GM23338 (cell line): ENCODE measurements around the gene ZC3H7A. TPM values are rescaled to one million over a fixed set of nuclear protein-coding genes. Genes with fewer than 3 reads are reported as not detected.

ENCODE experiments used
- ATAC-seq: fragments of 200-7000 bp; cut with Tn5 transposase; 3 replicates; pipeline ENCODE4 v1.9.1; 2020
- DNase-seq: peaks from one replicate; pipeline ENCODE4 v3.0.0-alpha.2; 2015; ENCODE audit warnings: low spot score
- H2AFZ ChIP-seq: fragments of 200-600 bp; sonication (generic); 2 replicates; pipeline ENCODE4 v1.8.0; 2016; ENCODE audit warnings: antibody characterized with exemption, mild to moderate bottlenecking, moderate library complexity
- H3F3A ChIP-seq: fragments of 200-600 bp; sonication (generic); replicated peaks from 2 replicates; pipeline ENCODE4 v1.8.0; 2017; ENCODE audit warnings: antibody characterized with exemption, mixed run types, low read depth
- H3K27ac ChIP-seq: fragments of 200-600 bp; sonication (generic); 2 replicates; pipeline ENCODE4 v1.6.1; 2016; ENCODE audit warnings: low read depth
- H3K27me3 ChIP-seq: fragments of 200-600 bp; sonication (generic); 2 replicates; pipeline ENCODE4 v1.8.0; 2016; ENCODE audit warnings: mild to moderate bottlenecking, mixed run types, moderate library complexity; ENCODE audit not compliant: insufficient read depth
- H3K36me3 ChIP-seq: fragments of 200-600 bp; sonication (generic); 2 replicates; pipeline ENCODE4 v1.8.0; 2016; ENCODE audit warnings: mild to moderate bottlenecking; ENCODE audit not compliant: insufficient read depth
- H3K4me1 ChIP-seq: fragments of 200-600 bp; sonication (generic); 2 replicates; pipeline ENCODE4 v1.8.0; 2016; ENCODE audit warnings: mild to moderate bottlenecking, moderate library complexity; ENCODE audit not compliant: insufficient read depth
- H3K4me2 ChIP-seq: fragments of 200-600 bp; sonication (generic); 2 replicates; pipeline ENCODE4 v1.7.1; 2017; ENCODE audit warnings: mixed run types
- H3K4me3 ChIP-seq: fragments of 200-600 bp; sonication (generic); 2 replicates; pipeline ENCODE4 v1.6.1; 2016; ENCODE audit warnings: mixed run types
- H3K79me2 ChIP-seq: fragments of 200-600 bp; sonication (generic); replicated peaks from 2 replicates; pipeline ENCODE4 v1.8.0; 2017; ENCODE audit warnings: mild to moderate bottlenecking; ENCODE audit not compliant: insufficient read depth
- H3K9me2 ChIP-seq: fragments of 200-600 bp; sonication (generic); 2 replicates; pipeline ENCODE4 v1.8.0; 2017; ENCODE audit not compliant: insufficient read depth
- H4K20me1 ChIP-seq: fragments of 200-600 bp; sonication (generic); replicated peaks from 2 replicates; pipeline ENCODE4 v1.8.0; 2017; ENCODE audit warnings: mild to moderate bottlenecking; ENCODE audit not compliant: insufficient read depth
- H3K27ac Mint-ChIP-seq: 2 replicates; pipeline ENCODE4 v1.8.0; 2020; ENCODE audit warnings: inconsistent platforms, mild to moderate bottlenecking, moderate library complexity, mixed read lengths
- H3K27me3 Mint-ChIP-seq: 3 replicates; pipeline ENCODE4 v1.8.0; 2022; ENCODE audit warnings: low read depth, mild to moderate bottlenecking, moderate library complexity, mixed read lengths, inconsistent platforms; ENCODE audit not compliant: insufficient read depth, poor library complexity
- H3K36me3 Mint-ChIP-seq: 3 replicates; pipeline ENCODE4 v1.8.0; 2021; ENCODE audit warnings: low read depth, mild to moderate bottlenecking, inconsistent platforms, moderate library complexity, mixed read lengths
- H3K4me1 Mint-ChIP-seq: 3 replicates; pipeline ENCODE4 v1.8.0; 2020; ENCODE audit warnings: mild to moderate bottlenecking, inconsistent platforms, mixed read lengths
- H3K4me3 Mint-ChIP-seq: 3 replicates; pipeline ENCODE4 v1.8.0; 2021; ENCODE audit warnings: moderate library complexity, mild to moderate bottlenecking, inconsistent platforms, mixed read lengths
- H3K9me3 Mint-ChIP-seq: 3 replicates; pipeline ENCODE4 v1.8.0; 2020; ENCODE audit warnings: moderate library complexity, mild to moderate bottlenecking, inconsistent platforms, mixed read lengths
- CREB1 ChIP-seq: fragments of 250-450 bp; sonication (Bioruptor Pico); IDR thresholded peaks from 2 replicates; pipeline ENCODE4 v1.5.0; 2020; ENCODE audit warnings: low read depth, mild to moderate bottlenecking, moderate library complexity
- EZH2 ChIP-seq: fragments of 200-600 bp; sonication (generic); IDR thresholded peaks from one replicate; pipeline ENCODE4 v1.8.0; 2017; ENCODE audit warnings: antibody characterized with exemption, mild to moderate bottlenecking, low read depth; ENCODE audit not compliant: unreplicated experiment
- EZH2phosphoT487 ChIP-seq: fragments of 200-600 bp; sonication (generic); IDR thresholded peaks from one replicate; pipeline ENCODE4 v1.8.1; 2018; ENCODE audit warnings: antibody characterized with exemption; ENCODE audit not compliant: unreplicated experiment
- JUNB ChIP-seq: IDR thresholded peaks from one replicate; pipeline ENCODE4 v1.6.1; 2016; ENCODE audit warnings: antibody characterized with exemption; ENCODE audit not compliant: unreplicated experiment
- NANOG ChIP-seq: IDR thresholded peaks from 2 replicates; pipeline ENCODE4 v1.6.1; 2016; ENCODE audit warnings: antibody characterized with exemption, borderline replicate concordance
- POLR2AphosphoS5 ChIP-seq: IDR thresholded peaks from 2 replicates; pipeline ENCODE4 v1.6.1; 2016; ENCODE audit warnings: antibody characterized with exemption, low read depth
- STAT1 ChIP-seq: IDR thresholded peaks from one replicate; pipeline ENCODE4 v1.6.1; 2016; ENCODE audit warnings: antibody characterized with exemption; ENCODE audit not compliant: unreplicated experiment
- ZNF114 ChIP-seq: fragments of 250-450 bp; sonication (Bioruptor Pico); IDR thresholded peaks from 2 replicates; pipeline ENCODE4 v1.5.0; 2020; ENCODE audit warnings: mild to moderate bottlenecking, moderate library complexity
- ZNF331 ChIP-seq: fragments of 250-450 bp; sonication (Bioruptor Pico); IDR thresholded peaks from 2 replicates; pipeline ENCODE4 v1.5.0; 2020; ENCODE audit warnings: low read depth, mild to moderate bottlenecking, moderate library complexity
- polyA plus RNA-seq: library from polyadenylated mRNA; unstranded; fragments of >200 nt; fragmentation: Nextera tagmentation; extraction: Ambion mirVana; gene quantifications from 2 replicates; pipeline ENCODE4 v1.2.1, GENCODE V29; 2016
- total RNA-seq: library from RNA; depleted of rRNA; stranded (reverse); fragments of >200 nt; shearing (Covaris generic); gene quantifications from 2 replicates; pipeline ENCODE4 v1.2.3, GENCODE V29; 2014
- TF ChIP-seq, protein P1 (sequence below): fragments of 250-450 bp; sonication (Bioruptor Pico); IDR thresholded peaks from 2 replicates; pipeline ENCODE4 v1.5.0; 2020; ENCODE audit warnings: mild to moderate bottlenecking, moderate library complexity
- TF ChIP-seq, protein P2 (sequence below): IDR thresholded peaks from one replicate; pipeline ENCODE4 v1.6.1; 2018; ENCODE audit warnings: antibody characterized with exemption; ENCODE audit not compliant: unreplicated experiment
- TF ChIP-seq, protein P3 (sequence below), 2 experiments: fragments of 200-600 bp in 1 of 2; sonication (generic) in 1 of 2; conservative IDR thresholded peaks; 2 replicates each; pipeline versions ENCODE4 v1.5.1 to v1.6.1; 2016 to 2017; ENCODE audit warnings: antibody characterized with exemption in 2 of 2, low read depth in 2 of 2, mild to moderate bottlenecking in 2 of 2, moderate library complexity in 1 of 2
- TF ChIP-seq, protein P4 (sequence below): IDR thresholded peaks from 2 replicates; pipeline ENCODE4 v1.6.1; 2016; ENCODE audit warnings: antibody characterized with exemption

The ZC3H7A gene
- total and polyA plus RNA-seq, 2 experiments from 2014 or later = 32.7 to 42.2 TPM

DNA sequence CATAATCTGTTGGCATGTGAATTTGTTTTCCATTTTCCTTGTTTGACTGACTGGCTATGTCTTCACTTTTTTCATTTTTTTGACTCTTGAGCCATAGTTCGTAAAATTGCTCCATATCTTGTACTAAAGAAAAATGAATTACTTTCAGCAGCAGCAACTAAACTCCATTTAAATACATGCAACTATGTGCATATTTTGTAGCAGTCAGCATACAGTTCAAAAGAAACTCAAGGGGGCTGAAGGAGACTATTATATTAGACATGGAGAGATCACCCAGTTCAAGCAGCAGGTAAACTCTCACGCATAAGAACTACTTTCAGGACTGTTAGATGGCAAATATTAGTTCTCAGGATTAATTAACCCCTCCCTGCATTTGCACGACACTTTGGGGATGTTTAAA is 40.8 kb downstream of the ZC3H7A start:
- Histone ChIP-seq H3K4me3 (no peak overlapping the region), H4K20me1 (peaks cover 6% of the 10 kb centered on the region; the same call in 1 of the 2 replicates), H3K79me2 (no peaks in the 10 kb centered on the region), H3K4me2 (no peak overlapping the region), H3K36me3 (peaks cover 61% of the 10 kb centered on the region), H3K4me1 (no peaks in the 10 kb centered on the region), H3F3A (peaks cover 5% of the 10 kb centered on the region; the same call in 1 of the 2 replicates), H2AFZ (no peak overlapping the region), H3K9me2 (no peaks in the 10 kb centered on the region), H3K27ac (no peak overlapping the region), H3K27me3 (no peaks in the 10 kb centered on the region)
- no peak overlapping the region for H3K4me3 Mint-ChIP-seq
- TF ChIP-seq POLR2AphosphoS5 (no peak), NANOG (no peak), EZH2phosphoT487 (no peak), JUNB (no peak), ZNF331 (no peak), STAT1 (no peak), EZH2 (no peak), ZNF114 (CRISPR knock-in tag) (no peak), CREB1 (no peak)
- TF ChIP-seq, protein P1, sequence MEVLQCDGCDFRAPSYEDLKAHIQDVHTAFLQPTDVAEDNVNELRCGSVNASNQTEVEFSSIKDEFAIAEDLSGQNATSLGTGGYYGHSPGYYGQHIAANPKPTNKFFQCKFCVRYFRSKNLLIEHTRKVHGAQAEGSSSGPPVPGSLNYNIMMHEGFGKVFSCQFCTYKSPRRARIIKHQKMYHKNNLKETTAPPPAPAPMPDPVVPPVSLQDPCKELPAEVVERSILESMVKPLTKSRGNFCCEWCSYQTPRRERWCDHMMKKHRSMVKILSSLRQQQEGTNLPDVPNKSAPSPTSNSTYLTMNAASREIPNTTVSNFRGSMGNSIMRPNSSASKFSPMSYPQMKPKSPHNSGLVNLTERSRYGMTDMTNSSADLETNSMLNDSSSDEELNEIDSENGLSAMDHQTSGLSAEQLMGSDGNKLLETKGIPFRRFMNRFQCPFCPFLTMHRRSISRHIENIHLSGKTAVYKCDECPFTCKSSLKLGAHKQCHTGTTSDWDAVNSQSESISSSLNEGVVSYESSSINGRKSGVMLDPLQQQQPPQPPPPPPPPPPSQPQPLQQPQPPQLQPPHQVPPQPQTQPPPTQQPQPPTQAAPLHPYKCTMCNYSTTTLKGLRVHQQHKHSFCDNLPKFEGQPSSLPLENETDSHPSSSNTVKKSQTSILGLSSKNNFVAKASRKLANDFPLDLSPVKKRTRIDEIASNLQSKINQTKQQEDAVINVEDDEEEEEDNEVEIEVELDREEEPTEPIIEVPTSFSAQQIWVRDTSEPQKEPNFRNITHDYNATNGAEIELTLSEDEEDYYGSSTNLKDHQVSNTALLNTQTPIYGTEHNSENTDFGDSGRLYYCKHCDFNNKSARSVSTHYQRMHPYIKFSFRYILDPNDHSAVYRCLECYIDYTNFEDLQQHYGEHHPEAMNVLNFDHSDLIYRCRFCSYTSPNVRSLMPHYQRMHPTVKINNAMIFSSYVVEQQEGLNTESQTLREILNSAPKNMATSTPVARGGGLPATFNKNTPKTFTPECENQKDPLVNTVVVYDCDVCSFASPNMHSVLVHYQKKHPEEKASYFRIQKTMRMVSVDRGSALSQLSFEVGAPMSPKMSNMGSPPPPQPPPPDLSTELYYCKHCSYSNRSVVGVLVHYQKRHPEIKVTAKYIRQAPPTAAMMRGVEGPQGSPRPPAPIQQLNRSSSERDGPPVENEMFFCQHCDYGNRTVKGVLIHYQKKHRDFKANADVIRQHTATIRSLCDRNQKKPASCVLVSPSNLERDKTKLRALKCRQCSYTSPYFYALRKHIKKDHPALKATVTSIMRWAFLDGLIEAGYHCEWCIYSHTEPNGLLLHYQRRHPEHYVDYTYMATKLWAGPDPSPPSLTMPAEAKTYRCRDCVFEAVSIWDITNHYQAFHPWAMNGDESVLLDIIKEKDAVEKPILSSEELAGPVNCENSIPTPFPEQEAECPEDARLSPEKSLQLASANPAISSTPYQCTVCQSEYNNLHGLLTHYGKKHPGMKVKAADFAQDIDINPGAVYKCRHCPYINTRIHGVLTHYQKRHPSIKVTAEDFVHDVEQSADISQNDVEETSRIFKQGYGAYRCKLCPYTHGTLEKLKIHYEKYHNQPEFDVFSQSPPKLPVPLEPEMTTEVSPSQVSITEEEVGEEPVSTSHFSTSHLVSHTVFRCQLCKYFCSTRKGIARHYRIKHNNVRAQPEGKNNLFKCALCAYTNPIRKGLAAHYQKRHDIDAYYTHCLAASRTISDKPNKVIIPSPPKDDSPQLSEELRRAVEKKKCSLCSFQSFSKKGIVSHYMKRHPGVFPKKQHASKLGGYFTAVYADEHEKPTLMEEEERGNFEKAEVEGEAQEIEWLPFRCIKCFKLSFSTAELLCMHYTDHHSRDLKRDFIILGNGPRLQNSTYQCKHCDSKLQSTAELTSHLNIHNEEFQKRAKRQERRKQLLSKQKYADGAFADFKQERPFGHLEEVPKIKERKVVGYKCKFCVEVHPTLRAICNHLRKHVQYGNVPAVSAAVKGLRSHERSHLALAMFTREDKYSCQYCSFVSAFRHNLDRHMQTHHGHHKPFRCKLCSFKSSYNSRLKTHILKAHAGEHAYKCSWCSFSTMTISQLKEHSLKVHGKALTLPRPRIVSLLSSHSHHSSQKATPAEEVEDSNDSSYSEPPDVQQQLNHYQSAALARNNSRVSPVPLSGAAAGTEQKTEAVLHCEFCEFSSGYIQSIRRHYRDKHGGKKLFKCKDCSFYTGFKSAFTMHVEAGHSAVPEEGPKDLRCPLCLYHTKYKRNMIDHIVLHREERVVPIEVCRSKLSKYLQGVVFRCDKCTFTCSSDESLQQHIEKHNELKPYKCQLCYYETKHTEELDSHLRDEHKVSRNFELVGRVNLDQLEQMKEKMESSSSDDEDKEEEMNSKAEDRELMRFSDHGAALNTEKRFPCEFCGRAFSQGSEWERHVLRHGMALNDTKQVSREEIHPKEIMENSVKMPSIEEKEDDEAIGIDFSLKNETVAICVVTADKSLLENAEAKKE (CRISPR knock-in tag) = no peak
- TF ChIP-seq, protein P2, sequence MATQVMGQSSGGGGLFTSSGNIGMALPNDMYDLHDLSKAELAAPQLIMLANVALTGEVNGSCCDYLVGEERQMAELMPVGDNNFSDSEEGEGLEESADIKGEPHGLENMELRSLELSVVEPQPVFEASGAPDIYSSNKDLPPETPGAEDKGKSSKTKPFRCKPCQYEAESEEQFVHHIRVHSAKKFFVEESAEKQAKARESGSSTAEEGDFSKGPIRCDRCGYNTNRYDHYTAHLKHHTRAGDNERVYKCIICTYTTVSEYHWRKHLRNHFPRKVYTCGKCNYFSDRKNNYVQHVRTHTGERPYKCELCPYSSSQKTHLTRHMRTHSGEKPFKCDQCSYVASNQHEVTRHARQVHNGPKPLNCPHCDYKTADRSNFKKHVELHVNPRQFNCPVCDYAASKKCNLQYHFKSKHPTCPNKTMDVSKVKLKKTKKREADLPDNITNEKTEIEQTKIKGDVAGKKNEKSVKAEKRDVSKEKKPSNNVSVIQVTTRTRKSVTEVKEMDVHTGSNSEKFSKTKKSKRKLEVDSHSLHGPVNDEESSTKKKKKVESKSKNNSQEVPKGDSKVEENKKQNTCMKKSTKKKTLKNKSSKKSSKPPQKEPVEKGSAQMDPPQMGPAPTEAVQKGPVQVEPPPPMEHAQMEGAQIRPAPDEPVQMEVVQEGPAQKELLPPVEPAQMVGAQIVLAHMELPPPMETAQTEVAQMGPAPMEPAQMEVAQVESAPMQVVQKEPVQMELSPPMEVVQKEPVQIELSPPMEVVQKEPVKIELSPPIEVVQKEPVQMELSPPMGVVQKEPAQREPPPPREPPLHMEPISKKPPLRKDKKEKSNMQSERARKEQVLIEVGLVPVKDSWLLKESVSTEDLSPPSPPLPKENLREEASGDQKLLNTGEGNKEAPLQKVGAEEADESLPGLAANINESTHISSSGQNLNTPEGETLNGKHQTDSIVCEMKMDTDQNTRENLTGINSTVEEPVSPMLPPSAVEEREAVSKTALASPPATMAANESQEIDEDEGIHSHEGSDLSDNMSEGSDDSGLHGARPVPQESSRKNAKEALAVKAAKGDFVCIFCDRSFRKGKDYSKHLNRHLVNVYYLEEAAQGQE = no peak
- TF ChIP-seq, protein P3, sequence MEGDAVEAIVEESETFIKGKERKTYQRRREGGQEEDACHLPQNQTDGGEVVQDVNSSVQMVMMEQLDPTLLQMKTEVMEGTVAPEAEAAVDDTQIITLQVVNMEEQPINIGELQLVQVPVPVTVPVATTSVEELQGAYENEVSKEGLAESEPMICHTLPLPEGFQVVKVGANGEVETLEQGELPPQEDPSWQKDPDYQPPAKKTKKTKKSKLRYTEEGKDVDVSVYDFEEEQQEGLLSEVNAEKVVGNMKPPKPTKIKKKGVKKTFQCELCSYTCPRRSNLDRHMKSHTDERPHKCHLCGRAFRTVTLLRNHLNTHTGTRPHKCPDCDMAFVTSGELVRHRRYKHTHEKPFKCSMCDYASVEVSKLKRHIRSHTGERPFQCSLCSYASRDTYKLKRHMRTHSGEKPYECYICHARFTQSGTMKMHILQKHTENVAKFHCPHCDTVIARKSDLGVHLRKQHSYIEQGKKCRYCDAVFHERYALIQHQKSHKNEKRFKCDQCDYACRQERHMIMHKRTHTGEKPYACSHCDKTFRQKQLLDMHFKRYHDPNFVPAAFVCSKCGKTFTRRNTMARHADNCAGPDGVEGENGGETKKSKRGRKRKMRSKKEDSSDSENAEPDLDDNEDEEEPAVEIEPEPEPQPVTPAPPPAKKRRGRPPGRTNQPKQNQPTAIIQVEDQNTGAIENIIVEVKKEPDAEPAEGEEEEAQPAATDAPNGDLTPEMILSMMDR (conservative IDR thresholded peaks at IDR 0.05; ENCODE audit: low read depth in 2 of 2) = no peak
- TF ChIP-seq, protein P4, sequence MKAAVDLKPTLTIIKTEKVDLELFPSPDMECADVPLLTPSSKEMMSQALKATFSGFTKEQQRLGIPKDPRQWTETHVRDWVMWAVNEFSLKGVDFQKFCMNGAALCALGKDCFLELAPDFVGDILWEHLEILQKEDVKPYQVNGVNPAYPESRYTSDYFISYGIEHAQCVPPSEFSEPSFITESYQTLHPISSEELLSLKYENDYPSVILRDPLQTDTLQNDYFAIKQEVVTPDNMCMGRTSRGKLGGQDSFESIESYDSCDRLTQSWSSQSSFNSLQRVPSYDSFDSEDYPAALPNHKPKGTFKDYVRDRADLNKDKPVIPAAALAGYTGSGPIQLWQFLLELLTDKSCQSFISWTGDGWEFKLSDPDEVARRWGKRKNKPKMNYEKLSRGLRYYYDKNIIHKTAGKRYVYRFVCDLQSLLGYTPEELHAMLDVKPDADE = no peak
- H3K27ac Mint-ChIP-seq = no peak overlapping the region
- ATAC-seq (no peak), DNase-seq (no peak)
- H3K4me1 Mint-ChIP-seq = no peaks in the 10 kb centered on the region
- no peaks in the 10 kb centered on the region for H3K27me3 Mint-ChIP-seq
- peaks cover 62% of the 10 kb centered on the region for H3K36me3 Mint-ChIP-seq
- H3K9me3 Mint-ChIP-seq = no peaks in the 10 kb centered on the region
